H1 (cell line): Measurements from ENCODE around the gene OR51B6. TPM values are rescaled to one million over a fixed set of nuclear protein-coding genes. Genes with fewer than 3 reads are reported as not detected.

Experiments used
- CTCF ChIA-PET: fragments of 300-600 bp; sonication (Branson Sonifier 250); formaldehyde crosslinking; loops from one replicate; lab custom pipeline; 2021; ENCODE audit not compliant: partially characterized antibody; lab: Charles Lee
- POLR2A ChIA-PET: fragments of 300-600 bp; sonication (Branson Sonifier 250); formaldehyde crosslinking; loops from one replicate; lab custom pipeline; 2021; ENCODE audit warnings: inconsistent platforms; ENCODE audit not compliant: partially characterized antibody; lab: Charles Lee
- DNase-seq, 2 experiments: peaks; one replicate each; pipeline versions ENCODE4 v3.0.0 to v3.0.0-alpha.2; 2010 to 2022; ENCODE audit warnings: low spot score in 2 of 2, low read depth in 1 of 2, mixed read lengths in 1 of 2
- FAIRE-seq: peaks from 2 replicates; lab custom pipeline; 2011; peaks lifted over from hg19 to GRCh38; lab: Jason Lieb, UNC
- H2AFZ ChIP-seq: 2 replicates; pipeline ENCODE4 v1.8.1; 2012; ENCODE audit warnings: low read length, inconsistent platforms
- H2AK5ac ChIP-seq: 2 replicates; pipeline ENCODE4 v1.6.1; 2013; ENCODE audit warnings: low read depth, low read length
- H2BK120ac ChIP-seq: replicated peaks from 2 replicates; pipeline ENCODE3; 2013; ENCODE audit warnings: low read depth, low read length, inconsistent platforms
- H2BK12ac ChIP-seq: 2 replicates; pipeline ENCODE4 v1.6.1; 2013; ENCODE audit warnings: low read depth, low read length
- H2BK15ac ChIP-seq: 2 replicates; pipeline ENCODE4 v1.6.1; 2013; ENCODE audit warnings: low read length
- H2BK20ac ChIP-seq: 2 replicates; pipeline ENCODE4 v1.6.1; 2013; ENCODE audit warnings: low read length
- H2BK5ac ChIP-seq: 2 replicates; pipeline ENCODE4 v1.6.1; 2013; ENCODE audit warnings: low read depth, low read length
- H3K14ac ChIP-seq: 2 replicates; pipeline ENCODE4 v1.6.1; 2013; ENCODE audit warnings: inconsistent platforms; ENCODE audit not compliant: insufficient read length
- H3K18ac ChIP-seq: 2 replicates; pipeline ENCODE4 v1.6.1; 2013; ENCODE audit warnings: low read length; ENCODE audit errors: extremely low read depth
- H3K23ac ChIP-seq: 2 replicates; pipeline ENCODE4 v1.6.1; 2013; ENCODE audit warnings: inconsistent platforms; ENCODE audit not compliant: insufficient read length
- H3K23me2 ChIP-seq: 2 replicates; pipeline ENCODE4 v1.6.1; 2013; ENCODE audit warnings: low read depth, low read length
- H3K27ac ChIP-seq: 2 replicates; pipeline ENCODE4 v1.6.1; 2011; ENCODE audit warnings: low read depth, low read length, inconsistent platforms
- H3K27me3 ChIP-seq, 4 experiments: replicated peaks in 1 of 4; 1 replicate in 1 of 4; 2 replicates in 3 of 4; pipeline versions ENCODE4 v1.6.1 to v1.8.1; 2011 to 2013; ENCODE audit warnings: low read length in 3 of 4, mild to moderate bottlenecking in 3 of 4, inconsistent platforms in 2 of 4, mixed read lengths in 2 of 4, moderate library complexity in 1 of 4; ENCODE audit not compliant: control insufficient read depth in 3 of 4, insufficient read depth in 3 of 4; ENCODE audit errors: extremely low read depth in 1 of 4
- H3K36me3 ChIP-seq, 4 experiments: 2 replicates each; pipeline versions ENCODE4 v1.6.1 to v1.8.1; 2011 to 2013; ENCODE audit warnings: mild to moderate bottlenecking in 4 of 4, low read length in 3 of 4, moderate library complexity in 2 of 4, control low read depth in 1 of 4, inconsistent platforms in 1 of 4; ENCODE audit not compliant: insufficient read depth in 4 of 4, control insufficient read depth in 2 of 4
- H3K4ac ChIP-seq: replicated peaks from 2 replicates; pipeline ENCODE3; 2013; ENCODE audit warnings: low read length, low read depth, mixed read lengths, inconsistent platforms; ENCODE audit not compliant: insufficient read length
- H3K4me1 ChIP-seq, 4 experiments: replicated peaks in 1 of 4; 1 replicate in 1 of 4; 2 replicates in 3 of 4; pipeline versions ENCODE4 v1.6.1 to v1.8.1; 2011 to 2013; ENCODE audit warnings: low read length in 3 of 4, inconsistent platforms in 2 of 4, mixed read lengths in 1 of 4; ENCODE audit not compliant: insufficient read depth in 4 of 4, control insufficient read depth in 3 of 4
- H3K4me2 ChIP-seq, 2 experiments: 2 replicates each; pipeline versions ENCODE4 v1.6.1 to v1.8.1; 2011 to 2013; ENCODE audit warnings: low read depth in 2 of 2, low read length in 2 of 2, control low read depth in 1 of 2, inconsistent platforms in 1 of 2, mild to moderate bottlenecking in 1 of 2; ENCODE audit not compliant: insufficient read depth in 1 of 2
- H3K4me3 ChIP-seq, 4 experiments: fragments of 200-600, 300-600 bp in 1 of 4; sonication (generic), shearing (Covaris generic), sonication (Bioruptor Twin) in 1 of 4; 2 replicates each; pipeline versions ENCODE4 v1.5.1 to v1.8.1; 2011 to 2016; ENCODE audit warnings: low read length in 4 of 4, low read depth in 3 of 4, control low read depth in 2 of 4, inconsistent platforms in 2 of 4, mild to moderate bottlenecking in 2 of 4, mixed read lengths in 1 of 4, moderate library complexity in 1 of 4; ENCODE audit not compliant: insufficient read depth in 2 of 4; ENCODE audit errors: extremely low read depth in 1 of 4
- H3K56ac ChIP-seq: replicated peaks from 2 replicates; pipeline ENCODE3; 2013; ENCODE audit warnings: low read depth, mild to moderate bottlenecking, mixed read lengths, low read length, inconsistent platforms; ENCODE audit not compliant: insufficient read length
- H3K79me1 ChIP-seq: 2 replicates; pipeline ENCODE4 v1.6.1; 2013; ENCODE audit warnings: low read depth, low read length, control low read depth
- H3K79me2 ChIP-seq, 2 experiments: 2 replicates each; pipeline versions ENCODE4 v1.6.1 to v1.8.1; 2012 to 2013; ENCODE audit warnings: low read length in 2 of 2, mild to moderate bottlenecking in 2 of 2, inconsistent platforms in 1 of 2; ENCODE audit not compliant: insufficient read depth in 2 of 2, control insufficient read depth in 1 of 2
- H3K9ac ChIP-seq, 4 experiments: replicated peaks in 1 of 4; 1 replicate in 1 of 4; 2 replicates in 3 of 4; pipeline versions ENCODE4 v1.6.1 to v1.8.1; 2011 to 2013; ENCODE audit warnings: low read depth in 3 of 4, low read length in 3 of 4, control low read depth in 2 of 4, mild to moderate bottlenecking in 2 of 4, moderate library complexity in 2 of 4, inconsistent platforms in 1 of 4; ENCODE audit errors: extremely low read depth in 1 of 4
- H3K9me3 ChIP-seq, 2 experiments: 2 replicates each; pipeline versions ENCODE4 v1.6.1 to v1.8.1; 2012 to 2013; ENCODE audit warnings: mild to moderate bottlenecking in 2 of 2, moderate library complexity in 2 of 2, control low read depth in 1 of 2, inconsistent platforms in 1 of 2, low read depth in 1 of 2, low read length in 1 of 2, mixed read lengths in 1 of 2; ENCODE audit not compliant: insufficient read depth in 2 of 2
- H4K20me1 ChIP-seq, 2 experiments: replicated peaks in 1 of 2; 2 replicates each; pipeline versions ENCODE3 to v1.8.1; 2011 to 2013; ENCODE audit warnings: inconsistent platforms in 2 of 2, low read length in 2 of 2, mild to moderate bottlenecking in 1 of 2; ENCODE audit not compliant: insufficient read depth in 2 of 2, control insufficient read depth in 1 of 2
- H4K5ac ChIP-seq: 2 replicates; pipeline ENCODE4 v1.6.1; 2013; ENCODE audit warnings: low read length, low read depth, mixed read lengths, inconsistent platforms; ENCODE audit not compliant: insufficient read length
- H4K8ac ChIP-seq: 2 replicates; pipeline ENCODE4 v1.8.0; 2013; ENCODE audit warnings: mild to moderate bottlenecking, moderate library complexity, low read length, inconsistent platforms; ENCODE audit not compliant: insufficient read depth; ENCODE audit errors: extremely low read depth
- H4K91ac ChIP-seq: replicated peaks from 2 replicates; pipeline ENCODE3; 2013; ENCODE audit warnings: low read length, mixed read lengths, inconsistent platforms; ENCODE audit not compliant: insufficient read length
- ASH2L ChIP-seq: fragments of 200-600, 300-600 bp; sonication (generic); IDR thresholded peaks from one replicate; pipeline ENCODE4 v1.7.1; 2017; ENCODE audit warnings: low read length
- CEBPB ChIP-seq: IDR thresholded peaks from 2 replicates; pipeline ENCODE4 v1.6.1; 2012; ENCODE audit warnings: low read depth, low read length
- CTBP2 ChIP-seq: IDR thresholded peaks from 2 replicates; pipeline ENCODE4 v1.7.0; 2011; ENCODE audit warnings: borderline replicate concordance, mild to moderate bottlenecking, moderate library complexity, mixed read lengths, low read length; ENCODE audit not compliant: insufficient read depth, insufficient read length
- GABPA ChIP-seq: IDR thresholded peaks from 2 replicates; pipeline ENCODE4 v1.6.1; 2011; ENCODE audit warnings: mild to moderate bottlenecking, low read length, moderate library complexity, borderline replicate concordance; ENCODE audit not compliant: insufficient read depth
- HDAC6 ChIP-seq: IDR thresholded peaks from one replicate; pipeline ENCODE4 v1.7.1; 2012; ENCODE audit warnings: low read depth, mild to moderate bottlenecking, inconsistent platforms, low read length, moderate library complexity
- KDM1A ChIP-seq: fragments of 200-600, 300-600 bp; sonication (generic); IDR thresholded peaks from 2 replicates; pipeline ENCODE4 v1.7.1; 2016; ENCODE audit warnings: mild to moderate bottlenecking, low read length, borderline replicate concordance
- KDM4A ChIP-seq: IDR thresholded peaks from one replicate; pipeline ENCODE4 v1.7.1; 2012; ENCODE audit warnings: low read depth, mild to moderate bottlenecking, moderate library complexity, low read length, inconsistent platforms; ENCODE audit not compliant: severe bottlenecking
- KDM5A ChIP-seq: fragments of 200-600 bp; IDR thresholded peaks from 2 replicates; pipeline ENCODE4 v1.7.1; 2012; ENCODE audit warnings: mild to moderate bottlenecking, low read length, inconsistent platforms, mixed read lengths
- POLR2AphosphoS5 ChIP-seq: IDR thresholded peaks from 2 replicates; pipeline ENCODE4 v1.6.1; 2011; ENCODE audit warnings: low read depth, low read length
- RNF2 ChIP-seq: fragments of 200-900, 300-1000 bp; sonication (generic); IDR thresholded peaks from 2 replicates; pipeline ENCODE4 v1.7.1; 2016; ENCODE audit warnings: borderline replicate concordance, low read depth, mild to moderate bottlenecking, antibody characterized with exemption, low read length; ENCODE audit not compliant: poor library complexity, severe bottlenecking; ENCODE audit errors: missing control alignments
- SP1 ChIP-seq: IDR thresholded peaks from 2 replicates; pipeline ENCODE4 v1.6.1; 2011; ENCODE audit warnings: low read depth, low read length
- TAF7 ChIP-seq: optimal IDR thresholded peaks from 2 replicates; pipeline ENCODE3; 2011; ENCODE audit warnings: low read depth, mild to moderate bottlenecking, inconsistent platforms, low read length, moderate library complexity, borderline replicate concordance
- ZNF274 ChIP-seq: IDR thresholded peaks from 2 replicates; pipeline ENCODE4 v1.7.0; 2012; ENCODE audit warnings: low read length, borderline replicate concordance; ENCODE audit errors: extremely low read depth
- WGBS, 2 experiments: shearing (Covaris generic) in 1 of 2; methylation state at CpG; one replicate each; pipeline versions ENCODE4 v1.1.6 to v1.1.7; 2013 to 2015; ENCODE audit warnings: low lambda C conversion rate in 2 of 2, mixed read lengths in 2 of 2, inconsistent platforms in 1 of 2, low coverage in 1 of 2, missing lambda C conversion rate in 1 of 2; ENCODE audit not compliant: insufficient replicate concordance in 2 of 2, insufficient coverage in 1 of 2, insufficient read length in 1 of 2; ENCODE audit errors: extremely low coverage in 1 of 2, missing lambda C conversion rate in 1 of 2; 5-methylcytosine and 5-hydroxymethylcytosine counted together
- polyA plus RNA-seq, 7 experiments: library from polyadenylated mRNA; depleted of rRNA in 3 of 7; stranded (reverse) in 5 of 7; unstranded in 2 of 7; fragments of >200 nt in 5 of 7; fragments of 200-250 nt in 2 of 7; gene quantifications; 1 replicate in 5 of 7; 2 replicates in 1 of 7; 4 replicates in 1 of 7; pipeline versions ENCODE4 v1.2.1 to v1.2.3, GENCODE V29; 2011 to 2013; ENCODE audit warnings: missing spikeins in 2 of 7, mixed read lengths in 2 of 7
- total RNA-seq: library from RNA; stranded (reverse); fragmentation: NEBNext Ultra II Directional; extraction: Animal tissue kit (Norgen Biotek cat#: 25700); gene quantifications from 2 replicates; pipeline ENCODE4 v1.2.1, GENCODE V29; 2021

Gene OR51B6
- total and polyA plus RNA-seq, 2 of the 8 experiments (the other 6 are each of a cell fraction or from before 2014, with no cell fraction given): not detected

DNA sequence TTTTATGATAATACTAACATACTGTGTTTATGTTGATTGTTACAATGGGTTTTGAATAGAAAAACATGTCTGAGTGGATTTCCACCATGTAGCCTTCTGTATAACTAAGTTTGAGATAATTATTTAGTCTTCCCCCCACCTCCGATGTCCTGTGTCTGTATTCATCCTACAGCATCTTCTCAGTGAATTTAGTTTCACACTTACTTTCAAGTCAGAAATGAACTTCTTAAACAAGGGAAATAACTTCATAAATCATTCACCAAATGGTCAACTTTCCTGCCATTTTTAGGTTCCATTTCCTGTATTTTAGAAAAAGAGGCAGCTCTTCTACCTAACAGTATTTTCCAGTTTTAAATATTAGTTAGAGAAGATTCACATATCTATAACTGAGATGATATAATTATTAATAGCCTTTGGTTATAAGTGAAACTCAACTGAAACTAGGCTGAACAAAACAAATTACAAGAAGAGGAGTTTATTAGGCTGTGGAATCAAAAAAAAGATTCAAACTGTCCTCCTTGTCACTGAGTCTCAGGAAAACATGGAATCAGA lies 11.5 kb upstream of the OR51B6 start:
- TF ChIP-seq ZNF274 (no peak), HDAC6 (no peak), POLR2AphosphoS5 (no peak), GABPA (no peak), KDM4A (no peak), CTBP2 (no peak), CEBPB (no peak), KDM5A (no peak), RNF2 (no peak), TAF7 (no peak), SP1 (no peak), KDM1A (no peak), ASH2L (no peak)
- no peaks in the 10 kb centered on the region for H3K79me2 ChIP-seq
- H3K4me3 ChIP-seq: no peak overlapping the region
- no peak overlapping the region for H4K8ac ChIP-seq
- no peak overlapping the region for H3K27ac ChIP-seq
- H3K9me3 ChIP-seq: no peaks in the 10 kb centered on the region
- H2AK5ac ChIP-seq: no peak overlapping the region
- H3K18ac ChIP-seq: no peak overlapping the region
- H2BK5ac ChIP-seq: no peak overlapping the region
- FAIRE-seq: no peak
- POLR2A ChIA-PET: no interaction called here
- no peak overlapping the region for H4K5ac ChIP-seq
- H2AFZ ChIP-seq: no peak overlapping the region
- no peaks in the 10 kb centered on the region for H3K4me1 ChIP-seq
- no peak overlapping the region for H3K4ac ChIP-seq
- no peak overlapping the region for H3K9ac ChIP-seq
- no peak overlapping the region for H4K91ac ChIP-seq
- no peaks in the 10 kb centered on the region for H4K20me1 ChIP-seq
- H3K23me2 ChIP-seq: no peaks in the 10 kb centered on the region
- CTCF ChIA-PET: no interaction called here
- no peak overlapping the region for H2BK20ac ChIP-seq
- no peak overlapping the region for H2BK15ac ChIP-seq
- H3K56ac ChIP-seq: no peak overlapping the region
- no peak for DNase-seq
- no peaks in the 10 kb centered on the region for H3K27me3 ChIP-seq
- WGBS, 2 experiments: 86% methylated on average over 1 of the region's 1 CpG; no CpG with 5 or more reads in 1 of the 2 experiments
- H3K14ac ChIP-seq: no peak overlapping the region
- no peak overlapping the region for H2BK120ac ChIP-seq
- H2BK12ac ChIP-seq: no peak overlapping the region
- no peaks in the 10 kb centered on the region for H3K79me1 ChIP-seq
- no peaks in the 10 kb centered on the region for H3K36me3 ChIP-seq
- H3K23ac ChIP-seq: no peak overlapping the region
- no peak overlapping the region for H3K4me2 ChIP-seq
